Measurements from ENCODE around the gene BCL7A. TPM values are rescaled to one million over a fixed set of nuclear protein-coding genes. Genes with fewer than 3 reads are reported as not detected.

BCL7A gene
- total RNA-seq, 5 donors from 2014 or later (not counting 1 experiment from before 2014, with no cell fraction given): 5.3 to 7.4 (median 6.7) TPM

GRCh38 chr12:122084857-122085405, 63.2 kb downstream of the BCL7A start:
- no peak overlapping the region for H3K4me3 ChIP-seq (ENCODE audit: control insufficient read depth in 1 of 2, extremely low read depth in 1 of 2, low read length in 1 of 2)
- POLR2A ChIA-PET: no interaction called here
- no peak for DNase-seq
- H3K4me1 ChIP-seq (ENCODE audit: control insufficient read depth in 1 of 2, extremely low read depth in 1 of 2, insufficient read depth in 2 of 2, low read length in 2 of 2): peaks cover 59 to 88% of the 10 kb centered on the region in 2 experiments
- ATAC-seq (replicated peaks in 1 of 4): no peak
- Mint-ChIP-seq H3K27ac (peak overlapping the region; percentile 33 to 94), H3K4me1 (peaks cover 47 to 81% (median 79%) of the 10 kb centered on the region in 3 donors), H3K36me3 (peaks cover 14% of the 10 kb centered on the region), H3K9me3 (no peaks in the 10 kb centered on the region), H3K27me3 (no peaks in the 10 kb centered on the region), H3K4me3 (peak overlapping the region in 1 of 3 donors; percentile 86)
- no peak overlapping the region for H3K27ac ChIP-seq (ENCODE audit: low read length)
- CTCF ChIA-PET: no interaction called here
- no peaks in the 10 kb centered on the region for H3K27me3 ChIP-seq (replicated peaks in 1 of 2; ENCODE audit: control insufficient read depth in 2 of 2, extremely low read depth in 1 of 2, insufficient read depth in 2 of 2, low read length in 1 of 2)
- H3K36me3 ChIP-seq (ENCODE audit: control insufficient read depth in 2 of 2, extremely low read depth in 1 of 2, insufficient read depth in 1 of 2, low read length in 1 of 2): peaks cover 0 to 29% of the 10 kb centered on the region in 2 donors
- H3K9me3 ChIP-seq: no peaks in the 10 kb centered on the region
- WGBS (ENCODE audit: insufficient coverage): 96% methylated on average over 8 of the region's 13 CpGs

GRCh38 chr12:122085591-122085990, 63.9 kb downstream of the BCL7A start:
- peak overlapping the region; percentile 89 to 94 for H3K27ac Mint-ChIP-seq
- no peaks in the 10 kb centered on the region for H3K27me3 Mint-ChIP-seq

DNA sequence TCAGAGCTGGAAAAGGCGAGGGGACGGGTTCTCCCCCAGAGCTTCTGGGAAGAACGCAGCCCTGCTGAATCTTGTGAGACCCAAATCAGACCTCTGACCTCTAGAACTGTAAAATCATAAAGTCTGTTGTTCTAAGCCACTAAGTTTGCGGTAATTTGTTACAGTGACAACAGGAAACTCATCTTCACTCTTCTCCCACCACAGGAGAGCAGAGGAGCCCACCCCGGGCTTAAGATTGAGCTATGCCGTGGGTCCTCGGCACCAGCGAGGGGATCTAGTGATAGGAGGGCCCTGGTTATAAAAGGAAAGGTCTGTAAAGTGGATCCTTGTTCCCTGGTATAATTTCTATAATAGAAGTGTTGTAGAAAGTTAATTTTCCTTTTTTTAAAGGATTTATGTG, 64.4 kb downstream of the BCL7A start:
- Mint-ChIP-seq H3K4me1 (peaks cover 36 to 72% (median 71%) of the 10 kb centered on the region in 3 donors), H3K27ac (peak overlapping the region; percentile 89 to 94), H3K36me3 (peaks cover 16% of the 10 kb centered on the region), H3K4me3 (peak overlapping the region; percentile 60 to 86 (median 65)), H3K9me3 (no peaks in the 10 kb centered on the region), H3K27me3 (no peaks in the 10 kb centered on the region)
- WGBS (ENCODE audit: insufficient coverage): 73% methylated on average over 5 of the region's 8 CpGs
- Histone ChIP-seq H3K27ac (ENCODE audit: low read length) (no peak overlapping the region), H3K36me3 (ENCODE audit: control insufficient read depth in 2 of 2, extremely low read depth in 1 of 2, insufficient read depth in 1 of 2, low read length in 1 of 2) (peaks cover 0 to 29% of the 10 kb centered on the region in 2 donors), H3K4me3 (ENCODE audit: control insufficient read depth in 1 of 2, extremely low read depth in 1 of 2, low read length in 1 of 2) (peak overlapping the region in 1 of 2 donors; percentile 7), H3K27me3 (replicated peaks in 1 of 2; ENCODE audit: control insufficient read depth in 2 of 2, extremely low read depth in 1 of 2, insufficient read depth in 2 of 2, low read length in 1 of 2) (no peaks in the 10 kb centered on the region), H3K4me1 (ENCODE audit: control insufficient read depth in 1 of 2, extremely low read depth in 1 of 2, insufficient read depth in 2 of 2, low read length in 2 of 2) (peaks cover 63 to 83% of the 10 kb centered on the region in 2 experiments), H3K9me3 (no peaks in the 10 kb centered on the region)
- CTCF ChIA-PET: interaction anchor here in 1 of 2 donors (0.6 to 1.0 kb wide), 3 partner anchors 25 to 176 kb away, joined by 3 to 5 read pairs (median 3); no protein-coding TSS in a partner anchor
- ATAC-seq (replicated peaks in 1 of 4): peak; percentile 30 to 39 (median 34)
- peak in 7 of 35 experiments; percentile 18 to 49 (median 36) for DNase-seq
- POLR2A ChIA-PET: no interaction called here

More at GRCh38 chr12:122085591-122085990, 63.9 kb downstream of the BCL7A start:
- ChIA-PET CTCF (no interaction called here), POLR2A (no interaction called here)
- no peak for DNase-seq
- H3K4me1 Mint-ChIP-seq: peaks cover 41 to 76% (median 75%) of the 10 kb centered on the region in 3 donors
- H3K4me3 Mint-ChIP-seq: peak overlapping the region; percentile 60 to 86 (median 65)
- Histone ChIP-seq H3K27me3 (replicated peaks in 1 of 2; ENCODE audit: control insufficient read depth in 2 of 2, extremely low read depth in 1 of 2, insufficient read depth in 2 of 2, low read length in 1 of 2) (no peaks in the 10 kb centered on the region), H3K4me1 (ENCODE audit: control insufficient read depth in 1 of 2, extremely low read depth in 1 of 2, insufficient read depth in 2 of 2, low read length in 2 of 2) (peaks cover 63 to 85% of the 10 kb centered on the region in 2 experiments), H3K36me3 (ENCODE audit: control insufficient read depth in 2 of 2, extremely low read depth in 1 of 2, insufficient read depth in 1 of 2, low read length in 1 of 2) (peaks cover 0 to 29% of the 10 kb centered on the region in 2 donors), H3K4me3 (ENCODE audit: control insufficient read depth in 1 of 2, extremely low read depth in 1 of 2, low read length in 1 of 2) (peak overlapping the region in 1 of 2 donors; percentile 7), H3K9me3 (no peaks in the 10 kb centered on the region), H3K27ac (ENCODE audit: low read length) (no peak overlapping the region)
- 90% methylated on average over 2 of the region's 5 CpGs for WGBS (ENCODE audit: insufficient coverage)
- peaks cover 14% of the 10 kb centered on the region for H3K36me3 Mint-ChIP-seq
- no peaks in the 10 kb centered on the region for H3K9me3 Mint-ChIP-seq
- no peak for ATAC-seq (replicated peaks in 1 of 4)

DNA sequence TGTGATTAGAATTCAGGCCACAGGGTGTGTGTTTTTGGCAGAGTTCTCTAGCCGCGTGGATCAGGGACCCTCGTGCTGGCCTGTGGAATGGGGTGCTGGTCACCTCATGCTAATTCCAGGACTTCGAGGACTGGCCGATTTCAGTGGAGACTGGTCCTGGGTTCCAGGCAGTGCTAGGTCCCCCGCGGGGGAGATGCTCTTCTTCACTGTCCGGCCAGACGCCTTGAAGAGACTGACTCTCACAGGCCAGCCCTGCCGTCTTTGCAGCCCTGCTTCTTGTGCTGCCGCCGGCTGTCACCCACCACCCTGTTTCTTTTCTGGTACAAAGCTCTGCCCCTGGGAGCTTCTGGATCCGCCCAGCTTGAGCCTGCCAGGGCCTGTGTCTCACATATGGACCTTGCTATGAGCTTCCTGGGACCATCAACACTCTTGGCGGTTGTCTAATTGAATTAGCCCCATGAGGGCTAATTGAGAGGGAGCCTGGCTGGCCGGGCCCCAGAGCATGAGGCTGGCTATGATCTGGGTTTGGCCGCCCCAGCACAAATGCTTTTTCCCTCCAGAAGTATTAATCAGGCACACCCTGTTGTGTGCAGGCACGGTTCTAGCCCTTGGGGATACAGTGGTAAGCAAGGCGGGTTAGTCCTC, 65.1 kb downstream of the BCL7A start:
- Mint-ChIP-seq H3K27me3 (no peaks in the 10 kb centered on the region), H3K36me3 (peaks cover 18% of the 10 kb centered on the region), H3K9me3 (no peaks in the 10 kb centered on the region)

DNA sequence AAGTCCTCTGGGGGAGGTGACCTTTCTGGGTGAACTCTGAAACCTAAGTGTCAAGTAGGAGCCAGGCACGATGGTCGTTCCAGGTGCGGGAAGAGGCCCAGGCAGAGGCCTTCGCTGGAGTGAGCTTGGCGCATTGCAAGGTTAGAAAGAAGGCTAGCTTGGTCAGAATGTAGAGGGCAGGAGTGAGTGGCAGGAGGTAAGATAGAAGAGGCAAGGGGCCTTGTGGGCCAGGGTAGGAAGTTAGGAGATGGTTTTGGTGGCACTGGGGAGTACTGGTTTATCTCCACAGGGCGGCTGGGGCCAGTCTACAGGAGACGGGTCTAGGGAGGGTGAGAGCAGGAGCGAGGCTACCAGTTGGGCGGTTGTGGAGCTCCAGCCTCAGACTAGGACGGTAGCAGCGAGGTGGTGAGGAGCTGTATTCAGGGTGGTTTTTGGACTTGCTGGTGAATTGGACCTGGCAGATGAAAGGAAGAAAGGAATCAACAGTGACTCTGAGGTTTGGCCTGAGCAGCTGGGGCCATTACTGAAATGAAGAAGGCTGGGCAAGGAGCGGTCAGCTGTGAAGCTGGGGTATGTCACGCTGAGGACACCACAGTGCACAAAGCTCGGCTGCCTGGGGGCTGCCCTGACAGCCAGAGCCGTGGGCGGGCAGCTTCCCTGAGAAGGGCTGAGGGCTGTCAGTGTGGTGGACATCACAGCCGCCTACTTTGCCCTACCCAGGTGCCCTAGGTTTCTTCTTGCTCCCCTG, 65.9 kb downstream of the BCL7A start:
- Mint-ChIP-seq H3K27me3 (no peaks in the 10 kb centered on the region), H3K4me3 (peak overlapping the region in 2 of 3 donors; percentile 38 to 86), H3K27ac (peak overlapping the region; percentile 88 to 94), H3K36me3 (peaks cover 19% of the 10 kb centered on the region), H3K9me3 (no peaks in the 10 kb centered on the region), H3K4me1 (peaks cover 21 to 58% (median 56%) of the 10 kb centered on the region in 3 donors)
- POLR2A ChIA-PET: interaction anchor here in 1 of 2 donors (0.7 kb wide), 1 partner anchor 203 kb away, joined by 3 read pairs; no protein-coding TSS in a partner anchor
- no peak for DNase-seq
- WGBS (ENCODE audit: insufficient coverage): 88% methylated on average over 14 of the region's 17 CpGs
- no peak for ATAC-seq (replicated peaks in 1 of 4)
- Histone ChIP-seq H3K36me3 (ENCODE audit: control insufficient read depth in 2 of 2, extremely low read depth in 1 of 2, insufficient read depth in 1 of 2, low read length in 1 of 2) (peaks cover 0 to 29% of the 10 kb centered on the region in 2 donors), H3K4me1 (ENCODE audit: control insufficient read depth in 1 of 2, extremely low read depth in 1 of 2, insufficient read depth in 2 of 2, low read length in 2 of 2) (peaks cover 66 to 82% of the 10 kb centered on the region in 2 experiments), H3K27me3 (replicated peaks in 1 of 2; ENCODE audit: control insufficient read depth in 2 of 2, extremely low read depth in 1 of 2, insufficient read depth in 2 of 2, low read length in 1 of 2) (no peaks in the 10 kb centered on the region), H3K27ac (ENCODE audit: low read length) (peak overlapping the region; percentile 10), H3K9me3 (no peaks in the 10 kb centered on the region), H3K4me3 (ENCODE audit: control insufficient read depth in 1 of 2, extremely low read depth in 1 of 2, low read length in 1 of 2) (no peak overlapping the region)
- CTCF ChIA-PET: interaction anchor here in 1 of 2 donors (0.6 kb wide), 2 partner anchors 142 to 1192 kb away, joined by 3 to 5 read pairs; no protein-coding TSS in a partner anchor

More for the DNA sequence above, 65.1 kb downstream of the BCL7A start:
- Mint-ChIP-seq H3K27ac (peak overlapping the region; percentile 89 to 94), H3K4me3 (peak overlapping the region; percentile 60 to 86 (median 65)), H3K4me1 (peaks cover 29 to 67% (median 65%) of the 10 kb centered on the region in 3 donors)
- peaks cover 64 to 83% of the 10 kb centered on the region in 2 experiments for H3K4me1 ChIP-seq (ENCODE audit: control insufficient read depth in 1 of 2, extremely low read depth in 1 of 2, insufficient read depth in 2 of 2, low read length in 2 of 2)
- DNase-seq (no peak), ATAC-seq (replicated peaks in 1 of 4) (no peak)
- no peak overlapping the region for H3K4me3 ChIP-seq (ENCODE audit: control insufficient read depth in 1 of 2, extremely low read depth in 1 of 2, low read length in 1 of 2)
- POLR2A ChIA-PET: no interaction called here
- CTCF ChIA-PET: interaction anchor here (0.5 to 1.0 kb wide), 2 partner anchors 24 to 1068 kb away, joined by 3 read pairs; no protein-coding TSS in a partner anchor
- peaks cover 0 to 29% of the 10 kb centered on the region in 2 donors for H3K36me3 ChIP-seq (ENCODE audit: control insufficient read depth in 2 of 2, extremely low read depth in 1 of 2, insufficient read depth in 1 of 2, low read length in 1 of 2)
- WGBS (ENCODE audit: insufficient coverage): 95% methylated on average over 9 of the region's 18 CpGs
- H3K27me3 ChIP-seq (replicated peaks in 1 of 2; ENCODE audit: control insufficient read depth in 2 of 2, extremely low read depth in 1 of 2, insufficient read depth in 2 of 2, low read length in 1 of 2): no peaks in the 10 kb centered on the region
- H3K9me3 ChIP-seq: no peaks in the 10 kb centered on the region
- H3K27ac ChIP-seq (ENCODE audit: low read length): no peak overlapping the region
